GM13977 (cell line): ENCODE data around the gene CACYBP.

Experiments
- DNase-seq: peaks from one replicate; pipeline ENCODE4 v3.0.0; 2012; ENCODE audit warnings: low spot score
- CTCF ChIP-seq: IDR thresholded peaks from 2 replicates; pipeline ENCODE4 v1.5.1; 2012; ENCODE audit warnings: mild to moderate bottlenecking, control low read depth; ENCODE audit not compliant: insufficient read depth; ENCODE audit errors: extremely low read depth, missing control alignments
- in situ Hi-C: fragments of 300-500 bp; cut with MboI; formaldehyde crosslinking; loops from one replicate; pipeline ENCODE4 v1.12.0; 2022; ENCODE audit warnings: low sequenced_read_pairs, low pct_unique_long_range_greater_than_20kb, mixed read lengths, inconsistent platforms; ENCODE audit not compliant: unreplicated experiment

The CACYBP gene

GRCh38 chr1:174999936-175000696, at the start of gene CACYBP:
Gene CACYBP, plus strand, starts transcription at chr1:174999947. Its CDS starts 234 bp downstream, at chr1:175000181.
- TF ChIP-seq CTCF, result no peak
- in situ Hi-C loops, result loop anchor here (10.0 to 25.0 kb wide), 2 partner anchors 225 to 738 kb away; no protein-coding TSS in a partner anchor
- no peak for DNase-seq

- in situ Hi-C loops, result no loop called here
- DNase-seq, result no peak
- no peak for TF ChIP-seq CTCF
Measured at GRCh38 chr1:174953285-174954072, 46.3 kb upstream of the CACYBP start.

- TF ChIP-seq CTCF, result no peak
- in situ Hi-C loops, result no loop called here
- DNase-seq, result no peak
Measured at GRCh38 chr1:174954073-174954460, 45.7 kb upstream of the CACYBP start.

GRCh38 chr1:174954671-174955669, 44.8 kb upstream of the CACYBP start:
- DNase-seq, result no peak
- in situ Hi-C loops, result no loop called here
- TF ChIP-seq CTCF, result no peak

- DNase-seq, result no peak
- in situ Hi-C loops, result no loop called here
- no peak for TF ChIP-seq CTCF
Measured at GRCh38 chr1:174956086-174956485, 43.7 kb upstream of the CACYBP start.

- in situ Hi-C loops, result no loop called here
- no peak for TF ChIP-seq CTCF
- DNase-seq, result no peak
Measured at GRCh38 chr1:174956976-174957375, 42.8 kb upstream of the CACYBP start.
